Stimulated activated CD8-positive, alpha-beta memory T cell treated with anti-CD3 and anti-CD28 coated beads, Interleukin-7, amount 100 ng/mL, for 1 hour (primary cell): ENCODE data around the gene PTDSS2.

Experiments
- DNase-seq, 2 donors: peaks; one replicate each; pipeline ENCODE4 v3.0.0-alpha.2; 2020; ENCODE audit warnings: low read depth in 2 of 2

PTDSS2 gene

GRCh38 chr11:490186-490929 is 40.3 kb downstream of the PTDSS2 start:
- no peak for DNase-seq

DNA sequence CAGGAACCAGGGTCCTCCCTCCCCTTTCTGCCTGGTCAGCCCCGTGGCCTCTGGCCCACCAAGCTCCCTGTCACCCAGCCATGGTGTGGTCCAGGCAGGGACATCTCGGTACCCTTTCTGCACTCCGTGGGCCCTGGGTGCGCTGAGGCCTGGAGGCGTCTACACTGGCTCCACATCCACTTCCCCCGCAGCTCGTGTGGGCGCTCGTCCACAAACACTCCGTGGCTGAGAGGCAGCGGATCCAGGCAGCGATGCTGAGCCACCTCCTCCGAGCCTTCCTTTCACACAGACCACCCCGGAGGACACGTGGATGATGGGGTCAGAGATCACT is 40.8 kb downstream of the PTDSS2 start:
- no peak for DNase-seq

DNA sequence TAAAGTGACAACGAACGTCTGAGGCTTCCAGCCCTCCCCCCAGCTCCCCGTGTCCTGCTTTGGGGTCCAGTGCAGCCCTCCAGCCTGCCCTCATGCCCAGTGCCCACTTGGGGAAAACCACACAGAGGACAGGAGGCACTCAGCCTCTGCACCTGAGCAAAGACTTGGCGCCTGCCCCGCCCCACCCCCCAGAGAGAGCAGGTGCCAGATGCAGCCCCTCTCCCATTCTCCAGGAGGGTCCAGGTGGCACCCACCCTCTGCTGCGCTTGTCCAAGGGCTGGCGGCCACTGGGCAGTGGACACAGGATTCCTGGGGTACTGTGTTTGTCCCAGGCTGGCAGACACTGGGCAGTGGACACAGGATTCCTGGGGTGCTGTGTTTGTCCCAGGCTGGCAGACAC is 41.3 kb downstream of the PTDSS2 start:
- DNase-seq, result no peak

DNA sequence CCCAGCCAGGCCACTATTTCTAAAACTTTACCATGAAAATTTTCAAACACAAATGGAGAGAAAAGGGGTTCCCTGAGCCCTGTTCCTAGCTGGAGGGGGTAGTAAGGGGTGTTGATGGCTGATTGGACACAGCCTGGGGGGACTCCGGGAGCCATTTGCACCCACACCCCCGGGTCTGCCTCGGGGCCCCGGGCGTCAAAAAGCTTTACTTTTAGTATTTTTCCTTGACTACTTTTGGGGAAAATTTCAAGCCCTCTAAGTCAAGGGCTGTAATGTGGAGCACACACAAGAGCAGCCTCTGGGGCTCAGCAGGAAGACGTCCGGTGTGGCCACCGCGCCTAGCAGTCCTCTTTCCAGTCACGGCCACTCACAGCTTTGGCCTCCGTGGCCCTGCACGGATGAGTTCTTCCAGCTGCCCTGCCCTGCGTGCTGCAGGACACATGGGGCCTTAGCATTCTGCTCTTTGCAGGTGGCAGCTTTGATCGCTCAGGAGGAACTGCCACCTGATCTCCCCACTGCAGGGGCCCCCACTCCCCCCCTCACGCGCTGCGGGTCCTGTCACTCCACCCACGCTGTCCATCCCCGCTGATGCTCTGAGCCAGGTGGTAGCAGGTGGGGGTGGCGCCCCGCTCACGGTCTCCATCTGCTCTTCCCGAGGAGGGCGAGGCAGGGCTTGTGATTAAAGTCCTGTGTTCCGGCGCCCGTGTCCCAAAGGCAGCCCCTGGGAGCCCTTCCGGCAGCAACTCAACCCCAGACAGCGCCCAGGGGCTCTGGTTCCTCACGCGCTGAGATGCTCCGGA is 42.5 kb downstream of the PTDSS2 start:
- DNase-seq, result no peak

DNA sequence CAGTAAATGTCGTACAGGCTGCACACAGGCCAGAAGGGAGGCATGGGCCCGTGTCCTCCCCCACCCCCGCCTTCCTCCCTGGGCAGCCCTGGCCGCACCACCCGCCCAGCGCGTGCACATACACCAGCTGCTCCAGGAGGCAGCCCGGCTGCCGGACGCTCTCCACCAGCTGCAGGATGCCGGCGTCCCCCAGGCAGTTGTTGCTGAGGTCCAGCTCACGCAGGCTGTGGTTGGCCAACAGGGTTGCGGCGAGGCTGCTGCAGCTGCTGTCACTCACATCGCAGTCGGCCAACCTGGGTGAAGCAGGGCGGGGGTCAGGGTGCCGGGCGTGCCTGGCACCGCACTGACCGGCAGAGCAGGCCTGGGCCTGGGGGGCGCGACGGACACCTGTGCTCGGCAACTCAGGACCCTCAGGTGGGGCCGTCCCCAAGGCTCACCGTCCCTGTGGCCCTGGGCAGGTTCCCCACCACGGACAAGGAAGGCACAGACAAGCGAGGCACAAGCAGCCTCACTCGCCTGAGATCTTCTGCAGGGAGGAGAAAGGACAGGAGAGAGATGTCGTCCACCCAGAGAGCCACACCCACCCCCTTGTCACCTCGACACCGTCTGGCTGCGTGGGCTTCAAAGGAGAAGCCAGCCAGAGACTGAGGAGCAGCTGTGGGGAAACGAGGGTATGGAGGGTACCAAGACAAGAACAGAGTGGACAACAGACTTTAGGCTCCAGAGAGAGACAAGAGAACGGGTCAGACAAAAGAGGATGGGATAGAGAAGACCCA is 44.9 kb downstream of the PTDSS2 start:
- DNase-seq, result no peak

GRCh38 chr11:495537-495931 is 45.5 kb downstream of the PTDSS2 start:
- no peak for DNase-seq

- DNase-seq, result no peak
These were observed 46.9 kb downstream of the PTDSS2 start for GRCh38 chr11:496834-497564.

DNA sequence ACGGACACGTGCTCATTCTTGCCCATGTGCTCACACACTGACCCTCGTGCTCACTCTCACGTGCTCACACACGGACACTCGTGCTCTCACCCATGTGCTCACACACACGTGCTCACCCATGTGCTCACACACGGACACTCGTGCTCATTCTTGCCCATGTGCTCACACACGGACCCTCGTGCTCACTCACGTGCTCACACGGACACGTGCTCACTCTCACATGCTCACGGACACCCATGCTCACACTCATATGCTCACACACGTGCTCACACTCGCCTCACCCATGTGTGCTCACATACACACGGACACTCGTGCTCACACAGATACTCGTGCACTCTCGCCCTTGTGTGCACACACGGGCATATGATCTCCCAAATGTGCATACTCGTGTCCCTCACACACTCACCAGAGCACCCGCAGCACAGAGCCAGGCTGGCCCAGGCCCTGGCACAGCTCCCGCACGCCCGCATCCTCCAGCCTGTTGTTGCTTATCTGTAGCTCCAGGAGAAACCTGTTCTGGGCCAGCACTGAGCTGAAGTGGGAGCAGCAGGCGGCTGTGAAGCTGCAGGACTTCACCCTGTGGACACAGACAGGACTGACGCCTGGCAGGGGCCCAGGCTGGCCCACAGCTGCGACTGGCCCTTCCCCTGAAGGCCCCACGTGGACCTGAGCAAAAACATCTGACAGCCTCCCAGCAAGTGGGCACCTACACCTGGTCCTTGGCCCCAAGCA is 47.7 kb downstream of the PTDSS2 start:
- no peak for DNase-seq

GRCh38 chr11:498297-499181 is 48.5 kb downstream of the PTDSS2 start:
- DNase-seq, result no peak

- no peak for DNase-seq
These were observed 49.4 kb downstream of the PTDSS2 start for GRCh38 chr11:499201-500076.

DNA sequence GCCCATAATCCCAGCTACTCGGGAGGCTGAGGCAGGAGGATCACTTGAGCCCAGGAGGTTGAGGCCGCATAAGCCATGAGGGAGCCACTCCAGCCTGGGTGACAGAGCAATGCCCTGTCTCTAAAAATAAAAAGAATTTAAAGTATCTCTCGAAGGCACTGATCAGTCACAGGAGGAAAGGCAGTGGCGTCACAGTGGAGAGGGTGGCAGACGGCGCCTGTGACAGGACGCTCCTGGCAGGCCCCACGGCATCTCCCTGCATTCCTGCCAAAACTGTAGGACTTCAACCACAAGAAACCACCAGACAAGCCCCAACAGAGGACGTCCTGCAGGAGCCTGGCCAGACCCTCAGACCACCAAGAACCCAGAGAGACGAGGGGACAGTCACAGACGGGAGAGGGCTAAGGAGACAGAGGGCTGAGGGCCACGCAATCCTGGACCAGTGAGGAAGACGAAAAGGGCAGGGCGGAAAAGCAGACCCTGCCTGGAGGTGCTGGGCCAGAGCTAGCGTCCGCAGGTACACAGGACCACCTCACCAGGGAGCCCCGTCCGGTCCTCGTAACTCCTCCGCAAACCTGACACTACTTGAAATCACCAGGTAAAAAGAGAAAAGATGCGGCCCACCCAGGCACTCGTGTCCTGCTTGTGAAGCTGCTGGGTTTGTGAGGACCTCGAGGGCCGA is 51.1 kb downstream of the PTDSS2 start:
- DNase-seq, result no peak

DNA sequence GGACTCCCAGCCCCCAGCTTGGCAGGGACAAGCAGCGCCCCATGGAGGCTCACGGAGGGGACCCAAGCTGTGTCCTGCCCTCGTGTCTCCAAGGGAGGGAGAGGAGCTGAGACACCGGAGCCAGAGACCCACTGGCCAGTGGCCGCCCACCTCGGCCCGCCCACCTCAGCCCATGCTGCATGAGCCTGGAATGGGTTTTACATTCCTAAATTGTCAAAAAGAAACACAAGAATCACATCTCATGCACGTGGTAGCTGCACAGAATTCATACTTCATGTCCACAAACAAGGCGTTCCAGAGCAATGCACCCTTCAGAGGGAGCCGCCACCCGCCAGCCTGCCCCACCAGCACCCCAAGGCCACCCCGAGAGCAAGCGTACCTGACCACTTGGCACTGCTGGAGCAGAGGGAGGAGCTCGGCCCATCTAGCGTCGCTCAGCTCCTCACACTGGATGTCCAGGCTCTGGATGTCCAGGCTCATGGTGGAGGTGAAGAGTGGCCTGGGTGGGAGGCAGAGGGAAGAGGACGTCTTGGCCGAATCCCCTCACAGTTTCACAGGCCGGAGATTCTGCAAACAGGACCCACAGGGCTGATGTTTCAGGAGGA is 51.7 kb downstream of the PTDSS2 start:
- no peak for DNase-seq

GRCh38 chr11:502288-503178 is 52.5 kb downstream of the PTDSS2 start:
- no peak for DNase-seq

DNA sequence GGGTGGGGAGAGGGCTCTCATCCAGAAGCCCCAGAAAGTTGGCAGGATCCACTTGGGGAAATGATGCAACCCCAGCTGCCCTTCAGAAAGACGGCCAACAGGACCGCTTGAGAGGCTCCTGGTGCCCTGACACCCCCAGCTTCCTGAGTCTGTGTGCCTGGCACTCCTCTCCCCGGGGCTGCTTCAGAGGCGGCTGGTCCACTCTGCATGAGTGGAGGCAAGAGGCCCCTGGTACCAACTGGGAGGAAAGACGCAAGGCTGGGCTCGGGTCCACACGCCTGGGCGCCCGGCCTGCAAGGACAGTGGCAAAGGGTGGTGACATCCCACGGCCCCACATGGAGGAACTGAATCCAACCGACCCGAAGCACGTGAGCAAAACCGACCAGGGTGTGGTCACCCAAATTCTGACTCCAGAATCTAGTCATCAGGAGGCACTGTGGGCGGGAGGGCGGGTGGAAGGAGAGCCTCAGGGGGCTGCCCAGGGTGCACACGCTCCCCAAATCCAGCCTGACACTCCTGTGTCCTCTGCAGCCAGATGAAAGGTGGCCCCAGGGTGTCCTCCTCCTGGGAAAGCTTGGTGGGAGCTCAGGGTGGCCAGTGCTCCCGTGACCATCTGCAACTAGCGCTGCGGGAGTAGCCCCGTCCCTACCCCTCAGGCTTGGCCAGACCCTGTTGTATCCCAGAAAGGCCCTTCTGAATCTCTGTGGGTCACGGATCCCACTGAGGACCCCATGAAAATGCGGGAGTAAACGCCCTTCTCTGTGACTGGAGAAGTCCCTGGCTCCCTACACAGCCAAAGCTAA is 53.3 kb downstream of the PTDSS2 start:
- DNase-seq, result no peak

- no peak for DNase-seq
These were observed 54.2 kb downstream of the PTDSS2 start for GRCh38 chr11:504053-504993.
